Vagina (tissue), 2 donors: ENCODE results near the gene NLGN1.

Experiments
- POLR2A ChIP-seq, 2 donors: fragments of 450-650 bp; IDR thresholded peaks; one replicate each; pipeline ENCODE4 v1.6.1; 2017; ENCODE audit warnings: antibody characterized with exemption in 2 of 2, mild to moderate bottlenecking in 2 of 2, moderate library complexity in 2 of 2
- POLR2AphosphoS5 ChIP-seq, 2 donors: sonication (generic); formaldehyde crosslinking; IDR thresholded peaks; one replicate each; pipeline ENCODE4 v1.9.0; 2017; ENCODE audit warnings: antibody characterized with exemption in 2 of 2, mild to moderate bottlenecking in 2 of 2, low read depth in 1 of 2; ENCODE audit not compliant: insufficient read depth in 1 of 2
- TF ChIP-seq, protein P1 (sequence below), 3 experiments: fragments of 450-650 bp in 2 of 3; fragments of 200-600 bp in 1 of 3; sonication (generic) in 1 of 3; IDR thresholded peaks; one replicate each; pipeline ENCODE4 v1.5.1; 2017 to 2019; ENCODE audit warnings: antibody characterized with exemption in 3 of 3, mild to moderate bottlenecking in 2 of 3, moderate library complexity in 2 of 3

DNA sequence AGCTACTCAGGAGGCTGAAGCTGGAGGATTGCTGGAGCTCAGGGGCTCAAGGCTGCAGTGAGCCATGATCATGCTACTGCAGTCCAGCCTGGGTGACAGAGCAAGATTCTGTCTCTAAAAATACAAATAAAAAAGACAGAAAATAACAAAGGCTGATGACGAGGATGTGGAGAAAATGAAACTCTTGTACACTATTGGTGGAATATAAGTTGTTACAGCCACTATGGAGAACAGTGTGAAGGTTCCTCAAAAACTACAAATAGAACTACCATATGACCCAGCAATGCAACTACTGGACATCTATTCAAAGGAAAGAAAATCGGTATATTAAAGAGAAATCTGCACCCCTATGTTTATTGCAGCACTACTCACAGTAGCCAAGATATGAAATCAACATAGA, 934.8 kb downstream of the NLGN1 start:
- TF ChIP-seq, protein P1, sequence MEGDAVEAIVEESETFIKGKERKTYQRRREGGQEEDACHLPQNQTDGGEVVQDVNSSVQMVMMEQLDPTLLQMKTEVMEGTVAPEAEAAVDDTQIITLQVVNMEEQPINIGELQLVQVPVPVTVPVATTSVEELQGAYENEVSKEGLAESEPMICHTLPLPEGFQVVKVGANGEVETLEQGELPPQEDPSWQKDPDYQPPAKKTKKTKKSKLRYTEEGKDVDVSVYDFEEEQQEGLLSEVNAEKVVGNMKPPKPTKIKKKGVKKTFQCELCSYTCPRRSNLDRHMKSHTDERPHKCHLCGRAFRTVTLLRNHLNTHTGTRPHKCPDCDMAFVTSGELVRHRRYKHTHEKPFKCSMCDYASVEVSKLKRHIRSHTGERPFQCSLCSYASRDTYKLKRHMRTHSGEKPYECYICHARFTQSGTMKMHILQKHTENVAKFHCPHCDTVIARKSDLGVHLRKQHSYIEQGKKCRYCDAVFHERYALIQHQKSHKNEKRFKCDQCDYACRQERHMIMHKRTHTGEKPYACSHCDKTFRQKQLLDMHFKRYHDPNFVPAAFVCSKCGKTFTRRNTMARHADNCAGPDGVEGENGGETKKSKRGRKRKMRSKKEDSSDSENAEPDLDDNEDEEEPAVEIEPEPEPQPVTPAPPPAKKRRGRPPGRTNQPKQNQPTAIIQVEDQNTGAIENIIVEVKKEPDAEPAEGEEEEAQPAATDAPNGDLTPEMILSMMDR (IDR thresholded peaks at IDR 0.05) = no peak
- TF ChIP-seq POLR2AphosphoS5 (IDR thresholded peaks at IDR 0.05; ENCODE audit: insufficient read depth in 1 of 2, low read depth in 1 of 2) (no peak), POLR2A (IDR thresholded peaks at IDR 0.05) (no peak)
